IPS DF 4.7 (cell line): ENCODE data around the gene NFATC2IP.
"Not testable (repeated sequence)": the region's sequence is repeated elsewhere in the genome, so short reads cannot be mapped to it uniquely, and the experiment has no call there.

Experiments
- DNase-seq: peaks from one replicate; pipeline ENCODE4 v3.0.0-alpha.2; 2013; ENCODE audit warnings: low spot score; ENCODE audit errors: extremely low read depth

NFATC2IP gene

DNA sequence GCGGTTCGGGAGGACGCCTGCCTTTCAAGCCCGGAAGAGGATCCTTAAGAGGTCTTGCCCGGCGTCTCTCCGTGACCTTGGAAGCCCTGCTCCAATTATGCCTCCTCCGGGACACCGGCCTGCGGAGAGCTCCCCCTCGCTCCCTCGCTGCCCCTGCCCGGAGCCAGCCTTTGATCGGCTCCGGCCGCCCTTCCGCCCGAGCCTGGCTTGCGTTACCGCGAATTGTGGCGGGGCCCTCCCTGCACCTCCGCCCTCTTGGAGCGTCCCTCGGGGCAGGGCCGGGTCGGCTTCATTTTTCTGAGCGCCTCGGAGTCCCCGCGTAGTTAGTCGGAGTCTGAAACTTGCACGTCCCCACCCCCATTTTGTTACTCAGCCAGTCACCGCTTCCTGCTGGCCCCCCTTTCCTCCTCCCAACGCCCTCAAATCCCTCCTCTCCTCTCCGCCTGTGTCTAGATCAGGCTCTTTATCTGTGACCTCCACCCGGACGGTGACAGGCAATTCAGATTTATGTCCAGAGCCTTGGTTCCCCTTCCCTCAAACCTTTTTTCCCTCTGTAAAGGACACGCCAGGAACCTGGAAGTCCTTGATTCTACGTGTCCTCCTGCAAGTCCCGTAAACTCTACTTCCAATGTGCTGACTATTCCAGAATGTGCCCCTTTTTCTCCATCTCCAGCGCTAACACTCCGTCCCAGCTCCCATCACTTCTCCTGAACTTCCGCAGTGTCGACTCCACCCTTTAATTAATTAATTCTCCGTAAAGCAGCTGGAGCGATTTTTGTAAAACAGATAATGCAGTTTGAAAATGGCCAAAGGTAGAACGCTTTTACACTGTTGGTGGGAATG lies 25.1 kb upstream of the NFATC2IP start:
- DNase-seq = no peak

DNA sequence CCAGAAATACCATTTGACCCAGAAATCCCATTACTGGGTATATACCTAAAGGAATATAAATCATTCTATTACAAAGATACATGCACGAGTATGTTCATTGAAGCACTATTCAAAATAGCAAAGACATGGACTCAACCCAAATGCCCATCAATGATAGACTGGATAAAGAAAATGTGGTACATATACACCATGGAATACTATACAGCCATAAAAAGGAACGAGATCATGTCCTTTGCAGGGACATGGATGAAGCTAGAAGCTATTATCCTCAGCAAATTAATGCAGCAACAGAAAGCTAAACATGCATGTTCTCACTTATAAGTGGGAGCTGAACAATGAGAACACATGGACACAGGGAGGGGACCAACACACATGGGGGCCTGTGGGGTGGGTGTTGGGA lies 24.5 kb upstream of the NFATC2IP start:
- DNase-seq = not testable (repeated sequence)

DNA sequence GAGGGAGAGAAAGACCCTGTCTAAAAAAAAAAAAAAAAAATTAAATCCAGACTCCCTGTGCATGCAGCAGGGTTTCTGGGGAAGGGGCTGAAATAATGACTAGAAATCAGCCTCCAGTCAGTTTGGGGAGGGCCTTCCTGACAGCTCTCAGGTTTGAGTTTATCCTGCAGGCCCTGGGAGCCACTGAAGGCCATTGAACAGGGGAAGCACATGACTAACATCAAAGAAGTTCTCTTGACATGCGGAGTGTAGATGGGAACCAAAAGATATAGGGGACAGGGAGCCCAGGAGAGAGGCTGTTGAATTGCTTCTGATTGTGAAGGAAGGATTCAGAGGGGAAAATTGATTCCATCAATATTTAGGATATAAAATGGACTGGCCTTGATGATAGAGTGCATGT lies 22.9 kb upstream of the NFATC2IP start:
- DNase-seq = no peak

DNA sequence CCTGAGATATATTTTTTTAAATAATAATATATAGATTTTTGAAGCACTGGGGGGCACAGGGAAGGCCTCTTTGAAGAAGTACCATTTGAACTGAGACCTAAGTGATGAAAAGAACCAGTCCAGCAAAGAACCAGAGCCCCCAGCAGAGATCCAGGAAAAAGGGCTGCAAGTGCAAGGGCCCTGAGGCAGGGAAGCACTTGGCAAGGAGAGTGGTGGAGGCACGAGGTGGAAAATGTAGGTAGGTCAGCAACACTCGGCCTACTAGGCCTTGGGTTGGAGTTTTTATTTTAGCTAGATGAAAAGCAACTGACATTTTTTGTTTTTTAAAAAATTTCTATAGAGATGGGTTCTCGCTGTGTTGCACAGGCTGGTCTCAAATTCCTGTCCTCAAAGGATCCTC lies 20.5 kb upstream of the NFATC2IP start:
- DNase-seq = no peak

DNA sequence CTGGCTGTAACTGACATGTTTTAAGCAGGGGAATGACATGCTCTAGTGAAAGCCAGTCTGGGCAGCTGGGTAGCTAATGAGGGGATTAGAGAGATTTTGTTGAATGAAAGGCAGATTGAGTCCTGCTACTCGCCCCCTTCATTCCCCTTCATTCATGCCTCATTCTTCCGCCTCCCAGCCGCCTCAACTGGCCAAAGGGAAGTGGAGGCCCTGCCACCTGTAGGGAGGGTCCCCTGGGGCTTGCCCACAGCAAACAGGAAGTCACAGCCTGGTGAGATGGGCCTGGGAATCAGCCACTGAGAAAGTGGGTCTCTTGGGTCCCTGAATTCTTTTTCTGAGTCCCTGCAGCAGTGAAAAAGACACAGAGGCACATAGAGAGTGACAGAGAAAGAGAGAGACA lies 20.1 kb upstream of the NFATC2IP start:
- no peak for DNase-seq

DNA sequence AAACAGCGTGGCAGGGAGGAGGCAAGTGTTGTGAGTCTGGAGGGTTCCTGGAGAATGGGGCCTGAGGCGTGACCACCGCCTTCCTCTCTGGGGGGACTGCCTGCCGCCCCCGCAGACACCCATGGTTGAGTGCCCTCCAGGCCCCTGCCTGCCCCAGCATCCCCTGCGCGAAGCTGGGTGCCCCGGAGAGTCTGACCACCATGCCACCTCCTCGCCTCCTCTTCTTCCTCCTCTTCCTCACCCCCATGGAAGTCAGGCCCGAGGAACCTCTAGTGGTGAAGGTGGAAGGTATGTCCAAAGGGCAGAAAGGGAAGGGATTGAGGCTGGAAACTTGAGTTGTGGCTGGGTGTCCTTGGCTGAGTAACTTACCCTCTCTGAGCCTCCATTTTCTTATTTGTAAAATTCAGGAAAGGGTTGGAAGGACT lies 18.9 kb upstream of the NFATC2IP start, which contains the start of gene CD19:
CD19 (plus strand) TSS at position 171 of the 425 bp plus-strand sequence; CDS start at position 201, 30 bp downstream.
- no peak for DNase-seq

DNA sequence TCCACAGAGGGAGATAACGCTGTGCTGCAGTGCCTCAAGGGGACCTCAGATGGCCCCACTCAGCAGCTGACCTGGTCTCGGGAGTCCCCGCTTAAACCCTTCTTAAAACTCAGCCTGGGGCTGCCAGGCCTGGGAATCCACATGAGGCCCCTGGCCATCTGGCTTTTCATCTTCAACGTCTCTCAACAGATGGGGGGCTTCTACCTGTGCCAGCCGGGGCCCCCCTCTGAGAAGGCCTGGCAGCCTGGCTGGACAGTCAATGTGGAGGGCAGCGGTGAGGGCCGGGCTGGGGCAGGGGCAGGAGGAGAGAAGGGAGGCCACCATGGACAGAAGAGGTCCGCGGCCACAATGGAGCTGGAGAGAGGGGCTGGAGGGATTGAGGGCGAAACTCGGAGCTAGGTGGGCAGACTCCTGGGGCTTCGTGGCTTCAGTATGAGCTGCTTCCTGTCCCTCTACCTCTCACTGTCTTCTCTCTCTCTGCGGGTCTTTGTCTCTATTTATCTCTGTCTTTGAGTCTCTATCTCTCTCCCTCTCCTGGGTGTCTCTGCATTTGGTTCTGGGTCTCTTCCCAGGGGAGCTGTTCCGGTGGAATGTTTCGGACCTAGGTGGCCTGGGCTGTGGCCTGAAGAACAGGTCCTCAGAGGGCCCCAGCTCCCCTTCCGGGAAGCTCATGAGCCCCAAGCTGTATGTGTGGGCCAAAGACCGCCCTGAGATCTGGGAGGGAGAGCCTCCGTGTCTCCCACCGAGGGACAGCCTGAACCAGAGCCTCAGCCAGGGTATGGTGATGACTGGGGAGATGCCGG lies 18.2 kb upstream of the NFATC2IP start:
- DNase-seq = no peak

DNA sequence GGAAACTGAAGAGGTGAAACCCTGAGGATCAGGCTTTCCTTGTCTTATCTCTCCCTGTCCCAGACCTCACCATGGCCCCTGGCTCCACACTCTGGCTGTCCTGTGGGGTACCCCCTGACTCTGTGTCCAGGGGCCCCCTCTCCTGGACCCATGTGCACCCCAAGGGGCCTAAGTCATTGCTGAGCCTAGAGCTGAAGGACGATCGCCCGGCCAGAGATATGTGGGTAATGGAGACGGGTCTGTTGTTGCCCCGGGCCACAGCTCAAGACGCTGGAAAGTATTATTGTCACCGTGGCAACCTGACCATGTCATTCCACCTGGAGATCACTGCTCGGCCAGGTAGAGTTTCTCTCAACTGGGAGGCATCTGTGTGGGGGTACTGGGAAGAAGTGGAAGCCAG lies 17.6 kb upstream of the NFATC2IP start:
- no peak for DNase-seq

DNA sequence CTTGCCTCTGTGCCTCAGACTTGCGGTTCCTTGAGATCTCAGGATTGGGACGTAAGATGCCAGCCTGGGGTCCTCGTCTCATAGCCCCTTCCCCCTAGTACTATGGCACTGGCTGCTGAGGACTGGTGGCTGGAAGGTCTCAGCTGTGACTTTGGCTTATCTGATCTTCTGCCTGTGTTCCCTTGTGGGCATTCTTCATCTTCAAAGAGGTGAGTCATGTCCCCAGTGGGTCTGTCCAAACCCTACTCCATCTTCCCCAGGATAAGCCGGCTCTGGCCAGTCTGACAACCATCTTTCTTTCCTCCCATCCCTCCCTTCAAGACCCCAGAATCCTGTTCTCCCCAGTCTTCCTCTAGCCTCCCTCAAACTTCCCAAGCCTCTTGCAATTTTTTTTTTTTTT lies 15.4 kb upstream of the NFATC2IP start:
- DNase-seq = no peak

DNA sequence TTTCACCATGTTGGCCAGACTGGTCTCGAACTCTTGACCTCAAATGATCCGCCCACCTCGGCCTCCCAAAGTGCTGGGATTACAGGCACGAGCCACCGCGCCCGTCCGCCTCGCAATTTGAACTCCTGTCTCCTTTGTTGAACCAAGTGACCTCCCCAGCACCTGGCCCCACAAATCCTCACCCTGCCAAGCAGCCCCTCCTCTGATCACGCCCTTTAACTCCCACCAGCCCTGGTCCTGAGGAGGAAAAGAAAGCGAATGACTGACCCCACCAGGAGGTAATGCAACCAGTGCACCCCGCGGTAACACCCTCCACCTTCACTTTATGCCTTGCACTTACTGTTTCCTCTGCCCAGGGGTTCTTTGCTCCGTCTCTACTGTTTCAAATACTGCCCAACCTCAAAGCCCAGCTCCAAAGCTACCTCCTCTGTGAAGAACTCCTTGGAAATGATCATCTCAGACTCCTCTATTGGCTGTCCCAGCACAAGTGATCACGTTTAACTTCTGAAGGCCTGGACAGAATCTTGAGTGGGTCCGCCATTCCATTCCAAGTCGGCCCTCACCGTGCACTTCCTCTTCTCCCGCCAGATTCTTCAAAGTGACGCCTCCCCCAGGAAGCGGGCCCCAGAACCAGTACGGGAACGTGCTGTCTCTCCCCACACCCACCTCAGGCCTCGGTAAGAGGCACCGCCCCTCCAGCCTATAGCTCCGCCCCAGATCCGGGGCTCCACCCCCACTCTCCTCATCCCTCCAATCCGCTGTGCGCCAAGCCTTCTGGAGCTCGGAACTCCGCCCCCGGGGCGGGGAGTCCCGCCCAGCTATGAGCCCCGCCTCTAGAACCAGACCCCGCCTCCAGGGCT lies 14.6 kb upstream of the NFATC2IP start:
- DNase-seq = no peak

DNA sequence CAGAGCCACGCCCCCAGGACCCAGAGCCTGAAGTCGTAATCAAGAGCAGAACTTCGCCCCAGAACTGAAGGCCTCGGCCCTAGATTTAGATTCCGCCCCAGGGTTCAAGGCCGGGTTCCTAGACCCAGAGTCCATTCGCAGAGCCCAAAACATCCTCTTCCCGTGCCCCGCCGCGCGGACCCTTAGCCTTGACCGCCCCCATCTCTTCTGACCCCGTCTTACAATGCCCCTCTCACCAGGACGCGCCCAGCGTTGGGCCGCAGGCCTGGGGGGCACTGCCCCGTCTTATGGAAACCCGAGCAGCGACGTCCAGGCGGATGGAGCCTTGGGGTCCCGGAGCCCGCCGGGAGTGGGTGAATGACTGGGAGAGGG lies 14.0 kb upstream of the NFATC2IP start:
- no peak for DNase-seq

DNA sequence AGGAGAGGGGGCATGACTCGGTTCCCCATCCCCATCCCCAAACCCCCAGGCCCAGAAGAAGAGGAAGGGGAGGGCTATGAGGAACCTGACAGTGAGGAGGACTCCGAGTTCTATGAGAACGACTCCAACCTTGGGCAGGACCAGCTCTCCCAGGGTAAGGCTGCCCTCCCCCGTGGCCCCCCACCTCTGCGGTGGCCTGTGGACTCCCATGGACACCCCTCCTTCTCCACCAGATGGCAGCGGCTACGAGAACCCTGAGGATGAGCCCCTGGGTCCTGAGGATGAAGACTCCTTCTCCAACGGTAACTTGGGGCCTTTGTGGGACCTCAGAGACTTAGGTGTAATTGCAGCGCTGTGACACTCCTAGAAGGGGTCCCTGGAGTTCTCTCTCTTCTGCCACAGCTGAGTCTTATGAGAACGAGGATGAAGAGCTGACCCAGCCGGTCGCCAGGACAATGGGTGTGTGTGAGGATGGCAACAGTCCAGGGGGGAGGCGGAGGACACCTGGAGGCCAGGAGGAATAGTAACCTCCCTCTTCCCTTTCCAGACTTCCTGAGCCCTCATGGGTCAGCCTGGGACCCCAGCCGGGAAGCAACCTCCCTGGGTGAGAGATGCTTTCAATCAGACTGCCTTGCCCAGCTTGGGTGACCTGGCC lies 13.4 kb upstream of the NFATC2IP start:
- DNase-seq = no peak

DNA sequence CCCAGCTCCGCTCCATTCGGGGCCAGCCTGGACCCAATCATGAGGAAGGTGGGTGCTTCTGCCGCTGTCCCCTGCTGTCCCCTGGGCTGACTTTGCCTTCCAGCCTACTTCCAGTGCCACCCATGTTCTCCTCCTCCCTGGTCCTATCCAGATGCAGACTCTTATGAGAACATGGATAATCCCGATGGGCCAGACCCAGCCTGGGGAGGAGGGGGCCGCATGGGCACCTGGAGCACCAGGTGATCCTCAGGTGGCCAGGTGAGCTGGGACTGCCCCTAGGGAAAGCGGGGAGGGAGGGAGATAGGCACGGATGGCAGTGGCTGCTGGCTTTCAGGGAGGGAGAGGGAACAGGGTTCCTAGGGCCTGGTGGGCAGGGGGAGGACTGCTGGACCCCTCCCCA lies 12.0 kb upstream of the NFATC2IP start:
- DNase-seq = no peak

DNA sequence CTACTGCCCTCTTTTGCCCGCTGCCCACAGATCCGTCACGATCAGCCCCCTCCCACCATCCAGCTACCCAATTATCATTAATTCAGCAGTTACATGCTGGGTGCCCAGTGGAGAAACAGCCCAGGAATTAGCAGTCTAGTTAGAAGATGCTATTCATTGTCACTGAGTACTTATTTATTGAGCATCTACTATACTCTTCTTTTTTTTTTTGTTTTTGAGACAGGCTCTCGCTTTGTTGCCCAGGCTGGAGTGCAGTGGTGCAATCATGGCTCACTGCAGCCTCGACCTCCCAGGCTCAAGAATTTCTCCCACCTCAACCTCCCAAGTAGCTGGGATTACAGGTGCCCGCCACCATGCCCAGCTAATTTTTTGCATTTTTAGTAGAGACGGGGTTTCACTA lies 10.9 kb upstream of the NFATC2IP start:
- DNase-seq = not testable (repeated sequence)

DNA sequence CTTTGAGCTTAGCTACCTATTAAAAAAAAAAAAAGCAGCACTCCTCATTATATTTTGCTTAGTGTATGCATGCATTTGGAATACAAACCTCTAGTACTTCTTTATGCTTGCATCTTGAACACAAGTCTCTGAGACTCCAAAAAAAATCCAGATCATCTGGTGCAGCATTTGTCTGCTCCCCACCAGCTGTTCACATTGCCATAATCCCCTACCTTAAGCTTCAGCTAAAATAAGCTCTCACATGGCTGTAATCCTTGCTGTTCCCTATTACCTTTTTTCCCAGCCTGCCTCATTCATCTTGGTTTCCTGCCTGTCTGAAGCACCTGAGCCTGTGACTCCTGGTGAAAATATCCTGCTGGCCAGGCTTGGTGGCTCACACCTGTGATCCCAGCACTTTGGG lies 7.5 kb upstream of the NFATC2IP start:
- no peak for DNase-seq

DNA sequence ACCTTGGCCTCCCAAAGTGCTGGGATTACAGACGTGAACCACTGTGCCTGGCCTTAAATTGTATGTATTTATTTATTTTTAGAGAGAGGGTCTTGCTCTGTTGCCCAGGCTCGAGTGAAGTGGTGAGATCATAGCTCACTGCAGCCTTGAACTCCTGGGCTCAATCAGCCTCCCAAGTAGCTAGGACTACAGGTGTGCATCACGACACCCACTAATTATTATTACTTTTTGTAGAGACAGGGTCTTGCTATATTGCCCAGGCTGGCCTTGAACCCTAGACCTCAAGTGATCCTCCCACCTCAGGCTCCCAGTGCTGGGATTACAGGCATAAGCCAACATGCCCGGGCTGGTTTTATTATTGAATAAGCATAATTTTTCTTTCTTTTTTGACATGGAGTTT lies 4.1 kb upstream of the NFATC2IP start:
- no peak for DNase-seq

DNA sequence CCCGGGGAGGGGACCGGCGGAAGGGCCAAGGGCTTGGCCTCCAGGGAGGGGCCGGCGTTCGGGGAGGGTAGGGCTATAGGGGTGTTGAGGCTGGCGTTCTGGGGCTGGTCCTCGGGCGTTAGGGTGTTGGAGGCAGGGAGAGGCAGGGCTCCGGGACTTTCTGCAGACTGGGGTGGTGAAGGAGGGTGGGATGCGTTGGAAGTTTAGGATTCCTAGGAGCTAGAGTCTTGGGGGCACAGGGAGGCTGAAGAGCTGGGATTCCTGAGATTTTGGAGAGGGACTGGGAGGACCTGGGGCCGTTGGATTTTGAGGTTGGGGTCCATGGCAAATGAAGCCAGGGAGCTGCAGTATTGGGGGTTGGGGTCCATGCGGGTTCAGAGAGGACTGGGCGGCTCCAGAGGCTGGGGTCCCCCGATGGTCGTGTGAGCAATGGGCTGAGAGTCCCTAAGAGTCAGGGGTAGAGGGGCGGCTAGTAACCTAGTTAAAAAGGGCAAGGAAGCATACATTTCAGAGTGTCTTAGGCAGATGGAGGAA lies 740 bp downstream of the NFATC2IP start:
- no peak for DNase-seq

DNA sequence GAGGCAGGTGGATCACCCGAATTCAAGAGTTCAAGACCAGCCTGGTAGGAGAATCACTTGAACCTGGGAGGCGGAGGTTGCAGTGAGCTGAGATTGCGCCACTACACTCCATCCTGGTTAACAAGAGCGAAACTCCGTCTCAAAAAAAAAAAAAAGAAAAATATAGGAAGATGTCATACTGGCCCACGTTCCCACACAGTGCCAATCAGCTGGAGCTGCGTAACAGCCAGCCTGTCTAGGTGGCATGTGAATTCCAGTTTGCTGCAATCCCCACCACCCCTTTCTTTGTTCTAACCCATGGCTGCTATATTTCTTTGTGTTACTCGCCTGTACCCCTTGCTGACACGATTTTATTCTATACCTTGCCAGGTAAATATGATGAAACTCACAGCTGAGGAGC lies 7.5 kb downstream of the NFATC2IP start:
- DNase-seq = no peak

DNA sequence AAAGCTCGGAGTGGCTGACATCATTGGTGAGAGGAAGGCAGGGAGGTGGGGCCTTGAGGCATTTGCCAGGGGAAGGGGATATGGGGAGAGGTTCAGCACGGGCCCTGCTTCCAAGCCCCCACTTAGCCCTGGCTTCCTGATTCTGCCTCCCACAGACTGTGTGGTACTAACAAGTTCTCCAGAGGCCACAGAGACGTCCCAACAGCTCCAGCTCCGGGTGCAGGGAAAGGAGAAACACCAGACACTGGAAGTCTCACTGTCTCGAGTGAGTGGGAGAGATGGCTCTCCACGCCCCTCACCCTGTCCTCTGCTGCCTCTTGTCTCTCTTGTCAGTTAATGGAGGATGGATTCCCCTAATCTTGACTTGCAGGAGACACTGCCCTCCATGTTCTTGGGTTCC lies 8.1 kb downstream of the NFATC2IP start:
- DNase-seq = no peak

DNA sequence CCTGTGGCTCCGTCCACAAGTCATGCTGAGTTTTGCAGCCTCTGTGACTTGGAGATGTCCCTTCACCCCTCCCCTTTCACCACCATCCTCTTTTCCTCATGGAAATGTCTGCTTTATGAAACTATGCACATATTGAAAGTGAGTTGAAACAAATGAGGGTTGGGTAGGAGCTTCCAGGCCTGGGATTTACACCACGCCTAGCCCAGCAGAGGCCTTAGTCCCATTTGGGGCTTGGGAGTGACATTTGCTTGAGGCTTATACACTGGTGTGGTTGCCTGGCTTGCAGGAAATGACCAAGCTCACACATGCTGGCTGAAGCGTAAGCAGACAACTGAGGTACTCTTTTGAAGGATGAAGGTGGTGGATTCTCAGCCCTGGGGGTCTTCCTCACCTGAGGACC lies 13.3 kb downstream of the NFATC2IP start:
- DNase-seq = no peak

DNA sequence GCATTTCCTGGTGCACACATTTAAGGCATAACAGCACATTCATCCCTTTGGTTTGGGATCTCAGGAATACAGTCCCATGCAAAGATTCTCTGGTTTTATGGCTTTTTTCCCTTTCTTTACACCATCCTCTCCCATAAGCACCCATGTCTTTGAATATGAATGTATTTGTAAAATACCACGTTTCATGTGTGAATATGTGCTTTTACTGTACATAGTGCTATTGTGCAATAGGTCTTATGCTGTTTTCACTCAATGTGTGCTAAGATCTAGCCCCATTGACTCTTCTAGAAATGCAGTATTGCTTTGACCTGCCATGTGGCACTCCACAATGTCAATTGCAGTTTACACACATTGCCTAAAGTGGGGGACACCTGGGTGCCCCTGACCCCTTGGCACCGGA lies 13.8 kb downstream of the NFATC2IP start:
- no peak for DNase-seq
